Fibroblast of gingiva (primary cell): Measurements from ENCODE around the gene MYCBPAP.
"Not testable (repeated sequence)": the region's sequence is repeated elsewhere in the genome, so short reads cannot be mapped to it uniquely, and the experiment has no call there.

Source experiments
- DNase-seq: peaks from one replicate; pipeline ENCODE4 v3.0.0-alpha.2; 2011; ENCODE audit warnings: low read depth

Gene MYCBPAP

DNA sequence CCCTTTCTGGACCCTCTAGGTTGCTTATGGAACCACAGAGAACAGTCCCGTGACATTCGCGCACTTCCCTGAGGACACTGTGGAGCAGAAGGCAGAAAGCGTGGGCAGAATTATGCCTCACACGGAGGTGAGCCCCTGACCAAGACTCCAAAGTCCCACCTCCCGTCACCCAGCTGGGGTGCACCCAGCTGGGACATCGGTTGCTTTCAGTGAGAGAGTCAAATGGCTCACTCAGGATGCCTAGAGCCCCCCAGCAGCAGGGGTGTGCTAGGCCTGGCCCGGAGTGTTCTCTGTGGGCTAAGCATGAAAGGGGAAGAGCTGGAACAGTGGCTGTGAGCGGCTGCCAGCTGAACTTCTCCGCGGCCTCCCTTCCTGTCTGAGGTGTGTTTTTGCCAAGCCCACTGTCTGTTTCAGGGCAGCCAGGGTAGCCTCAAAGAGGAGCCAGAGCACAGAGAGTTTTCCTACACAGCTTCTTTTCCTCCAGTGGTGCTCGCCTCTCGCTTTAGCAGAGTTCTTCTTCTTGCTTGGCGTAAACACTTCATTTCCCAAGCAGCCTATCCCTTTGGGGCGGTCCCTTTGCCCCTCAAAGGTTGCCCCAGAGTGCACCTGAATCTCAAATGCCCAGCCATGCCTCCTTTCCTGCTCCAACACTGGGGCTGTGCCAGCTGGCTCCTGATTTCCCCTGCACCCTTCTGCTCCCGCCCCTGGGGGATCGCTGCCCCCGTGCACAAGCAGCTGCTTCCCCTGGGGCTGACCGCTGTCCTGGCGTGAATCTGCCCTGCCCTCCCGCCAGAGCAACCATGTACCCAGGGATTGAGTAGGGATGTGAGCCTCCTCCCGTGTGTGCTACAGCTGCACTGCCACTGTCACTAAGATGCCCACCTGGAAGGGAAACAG, 37.0 kb upstream of the MYCBPAP start:
- DNase-seq = no peak

- DNase-seq = no peak
These were observed 36.0 kb upstream of the MYCBPAP start for GRCh38 chr17:50472286-50472685.

GRCh38 chr17:50472761-50473161, 35.5 kb upstream of the MYCBPAP start:
- DNase-seq = not testable (repeated sequence)

DNA sequence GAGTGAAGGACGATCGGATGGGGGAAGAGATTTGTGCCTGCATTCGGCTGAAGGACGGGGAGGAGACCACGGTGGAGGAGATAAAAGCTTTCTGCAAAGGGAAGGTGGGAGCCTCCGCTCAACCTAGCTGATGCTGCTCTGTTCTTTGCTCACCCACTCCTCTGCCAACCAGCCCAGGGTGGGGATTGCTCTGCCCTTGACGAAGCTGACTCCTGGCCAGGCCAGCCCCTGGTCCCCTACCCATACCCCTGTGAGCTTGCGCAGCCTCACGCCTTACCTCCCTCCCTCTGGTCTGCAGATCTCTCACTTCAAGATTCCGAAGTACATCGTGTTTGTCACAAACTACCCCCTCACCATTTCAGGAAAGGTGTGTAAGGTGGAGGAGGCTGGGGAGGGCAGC, 34.3 kb upstream of the MYCBPAP start:
- no peak for DNase-seq

GRCh38 chr17:50474523-50474922, 33.7 kb upstream of the MYCBPAP start:
- DNase-seq = no peak

DNA sequence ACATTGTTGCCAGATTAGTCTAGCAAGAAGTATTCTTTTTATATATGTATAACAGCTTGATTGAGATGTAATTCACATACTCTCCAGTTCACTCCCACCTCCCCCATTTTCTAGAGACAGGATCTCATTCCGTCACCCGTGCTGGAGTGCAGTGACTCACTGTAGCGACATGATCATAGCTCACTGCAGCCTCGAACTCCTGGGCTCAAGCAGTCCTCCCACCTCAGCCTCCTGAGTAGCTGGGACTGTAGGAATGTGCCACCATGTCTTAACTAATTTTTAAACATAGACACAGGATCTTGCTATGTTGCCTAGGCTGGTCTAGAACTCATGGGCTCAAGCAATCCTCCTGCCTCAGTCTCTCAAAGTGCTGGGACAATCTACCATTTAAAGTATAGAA, 32.9 kb upstream of the MYCBPAP start:
- no peak for DNase-seq

- not testable (repeated sequence) for DNase-seq
These were observed 32.3 kb upstream of the MYCBPAP start for GRCh38 chr17:50475775-50476544.

DNA sequence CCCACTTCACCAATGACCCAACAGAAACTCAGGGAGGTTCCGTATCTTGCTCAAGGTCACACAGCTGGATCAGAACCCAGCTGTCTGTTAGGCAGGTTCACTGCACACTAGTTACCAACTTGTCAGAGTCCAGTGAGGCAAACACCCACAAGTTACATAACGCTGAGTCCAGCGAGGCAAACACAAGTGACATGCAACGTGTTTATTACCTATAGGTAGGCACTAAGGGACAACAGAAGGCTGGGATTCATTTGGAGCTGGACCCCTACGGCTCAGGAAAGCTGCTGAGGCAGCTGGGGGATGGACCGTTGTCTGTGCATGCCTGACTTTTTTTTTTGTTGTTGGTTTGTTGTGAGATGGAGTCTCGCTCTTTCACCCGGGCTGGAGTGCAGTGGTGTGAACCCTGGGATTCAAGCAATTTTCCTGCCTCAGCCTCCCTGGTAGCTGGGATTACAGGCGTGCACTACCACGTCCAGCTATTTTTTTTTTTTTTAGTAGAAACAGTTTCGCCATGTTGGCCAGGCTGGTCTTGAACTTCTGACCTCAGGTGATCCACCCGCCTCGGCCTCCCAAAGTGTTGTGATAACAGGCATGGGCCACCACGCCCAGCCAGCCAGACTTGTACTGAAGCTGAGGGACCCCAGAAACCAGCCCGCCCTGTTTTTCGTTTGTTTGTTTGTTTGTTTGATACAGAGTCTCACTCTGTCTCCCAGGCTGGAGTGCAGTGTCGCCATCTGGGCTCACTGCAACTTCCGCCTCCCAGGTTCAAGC, 31.5 kb upstream of the MYCBPAP start:
- no peak for DNase-seq

GRCh38 chr17:50477976-50478375, 30.3 kb upstream of the MYCBPAP start:
- DNase-seq = no peak

- DNase-seq = peak; percentile 89
These were observed 29.6 kb upstream of the MYCBPAP start, which contains the start of gene RSAD1 for GRCh38 chr17:50478391-50479381. Gene RSAD1 (plus strand): TSS chr17:50478860. CDS start chr17:50478885, 25 bp downstream.

GRCh38 chr17:50479522-50480141, 28.6 kb upstream of the MYCBPAP start:
- DNase-seq = peak; percentile 76

GRCh38 chr17:50480142-50480764, 28.0 kb upstream of the MYCBPAP start:
- no peak for DNase-seq

DNA sequence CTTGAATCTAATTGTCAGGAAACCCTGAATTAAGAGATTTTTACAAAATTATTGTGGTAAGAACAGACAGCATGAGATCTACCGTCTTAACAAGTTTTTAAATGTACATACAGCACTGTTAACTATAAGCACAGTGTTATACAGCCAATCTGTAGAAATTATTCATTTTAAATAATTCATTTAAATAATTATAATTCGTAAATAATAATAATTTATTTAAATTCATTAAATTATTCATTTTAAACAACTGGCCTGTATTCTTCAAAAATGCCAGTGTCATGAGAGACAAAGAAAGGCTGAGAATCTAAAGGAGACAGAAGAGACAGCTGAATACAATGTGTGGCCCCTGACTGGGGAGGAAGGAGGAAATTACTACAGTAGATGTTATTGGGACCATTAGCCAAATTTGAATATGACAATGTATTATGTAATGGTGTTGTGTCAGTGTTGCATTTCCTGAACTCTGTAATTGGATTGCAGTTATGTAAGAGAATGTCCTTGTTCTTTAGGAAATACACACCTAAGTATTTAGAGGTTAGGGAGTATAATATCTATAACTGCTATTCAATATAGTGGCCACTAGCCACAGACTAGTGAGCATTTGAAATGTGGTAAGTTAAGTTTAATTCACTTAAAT, 27.3 kb upstream of the MYCBPAP start:
- no peak for DNase-seq

- no peak for DNase-seq
These were observed 26.6 kb upstream of the MYCBPAP start for GRCh38 chr17:50481648-50482047.

DNA sequence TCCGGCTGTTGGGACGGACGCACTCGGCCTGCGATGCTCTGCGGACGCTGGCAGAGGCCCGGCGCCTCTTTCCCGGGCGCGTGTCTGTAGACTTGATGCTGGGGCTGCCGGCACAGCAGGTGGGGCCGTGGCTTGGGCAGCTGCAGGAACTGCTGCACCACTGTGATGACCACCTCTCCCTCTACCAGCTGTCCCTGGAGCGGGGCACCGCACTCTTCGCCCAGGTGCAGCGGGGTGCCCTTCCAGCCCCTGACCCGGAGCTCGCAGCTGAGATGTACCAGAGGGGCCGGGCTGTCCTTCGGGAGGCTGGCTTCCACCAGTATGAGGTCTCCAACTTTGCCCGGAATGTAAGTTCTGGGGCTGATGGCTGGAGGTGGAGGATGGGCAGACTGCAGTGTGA, 26.1 kb upstream of the MYCBPAP start:
- no peak for DNase-seq

GRCh38 chr17:50482516-50482915, 25.7 kb upstream of the MYCBPAP start:
- peak; percentile 96 for DNase-seq

DNA sequence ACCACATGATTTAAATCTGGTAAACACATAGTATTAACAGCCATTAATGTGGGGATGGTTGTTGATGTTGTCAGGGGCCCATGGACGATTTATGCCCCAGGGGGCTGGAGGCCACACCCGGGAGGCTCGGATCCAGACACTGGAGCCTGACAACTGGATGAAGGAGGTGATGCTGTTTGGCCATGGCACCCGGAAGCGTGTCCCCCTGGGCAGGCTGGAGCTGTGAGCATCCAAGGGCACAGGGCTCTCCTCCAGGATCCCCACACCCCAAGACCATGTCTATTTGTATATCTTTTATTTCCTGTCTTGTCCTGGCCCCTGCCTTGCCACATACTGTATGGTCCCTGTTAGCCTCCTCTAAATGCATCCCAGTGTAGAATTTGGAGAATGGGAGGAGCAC, 25.0 kb upstream of the MYCBPAP start:
- DNase-seq = no peak

DNA sequence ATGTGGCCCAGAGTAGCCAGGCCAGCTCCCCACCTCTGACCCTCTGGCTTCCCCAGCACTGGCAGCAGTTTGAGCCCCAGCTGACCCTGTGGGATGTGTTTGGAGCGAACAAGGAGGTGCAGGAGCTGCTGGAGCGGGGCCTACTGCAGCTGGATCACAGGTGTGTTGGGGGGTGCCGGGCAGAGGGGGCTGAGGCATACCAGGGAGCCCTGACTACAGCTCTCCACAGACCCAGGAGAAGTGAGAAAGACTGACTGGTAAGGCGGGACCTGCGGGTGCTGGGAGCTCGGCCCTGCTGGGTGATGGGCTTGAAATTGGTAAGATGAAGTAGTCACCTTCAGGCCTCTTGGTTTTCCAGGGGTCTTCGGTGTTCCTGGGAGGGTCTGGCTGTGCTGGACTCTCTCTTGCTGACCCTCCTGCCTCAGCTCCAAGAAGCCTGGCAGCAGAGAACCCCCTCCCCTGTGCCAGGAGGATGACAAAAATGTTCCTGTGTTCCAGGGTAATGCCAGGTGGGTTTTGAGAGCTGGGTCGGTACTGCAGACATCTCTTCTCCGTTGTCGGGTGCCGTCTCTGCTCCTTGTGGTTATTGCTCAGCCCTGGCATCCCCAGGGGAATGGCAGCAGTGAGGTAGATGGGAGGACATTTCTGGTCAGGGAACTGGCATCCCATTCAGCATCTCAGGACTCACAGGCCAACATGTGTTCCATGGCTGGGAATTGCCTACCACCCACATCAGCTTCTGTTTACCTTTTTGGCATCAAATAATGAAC, 23.7 kb upstream of the MYCBPAP start:
- DNase-seq = no peak
